Testis (tissue), 2 donors: ENCODE measurements around the gene PTPRR.

ENCODE experiments used
- CTCF ChIP-seq, 3 experiments: fragments of 450-650 bp in 2 of 3; fragments of 200-600 bp in 1 of 3; sonication (generic) in 1 of 3; IDR thresholded peaks; one replicate each; pipeline ENCODE4 v1.5.1; 2016 to 2019; ENCODE audit warnings: antibody characterized with exemption in 3 of 3, mild to moderate bottlenecking in 2 of 3, moderate library complexity in 1 of 3
- POLR2A ChIP-seq: fragments of 450-650 bp; IDR thresholded peaks from one replicate; pipeline ENCODE4 v1.6.1; 2017; ENCODE audit warnings: antibody characterized with exemption, mild to moderate bottlenecking, moderate library complexity

- TF ChIP-seq CTCF (IDR thresholded peaks at IDR 0.05) (no peak), POLR2A (no peak)
These were observed 2.2 kb downstream of the PTPRR start for GRCh38 chr12:70918321-70918720.
